GM18526 (cell line): ENCODE results near the gene DOCK8.

Experiments used
- POLR2A ChIP-seq: IDR thresholded peaks from 3 replicates; pipeline ENCODE4 v1.6.1; 2011; ENCODE audit not compliant: insufficient read length; ENCODE audit errors: extremely low read depth

DOCK8 gene

DNA sequence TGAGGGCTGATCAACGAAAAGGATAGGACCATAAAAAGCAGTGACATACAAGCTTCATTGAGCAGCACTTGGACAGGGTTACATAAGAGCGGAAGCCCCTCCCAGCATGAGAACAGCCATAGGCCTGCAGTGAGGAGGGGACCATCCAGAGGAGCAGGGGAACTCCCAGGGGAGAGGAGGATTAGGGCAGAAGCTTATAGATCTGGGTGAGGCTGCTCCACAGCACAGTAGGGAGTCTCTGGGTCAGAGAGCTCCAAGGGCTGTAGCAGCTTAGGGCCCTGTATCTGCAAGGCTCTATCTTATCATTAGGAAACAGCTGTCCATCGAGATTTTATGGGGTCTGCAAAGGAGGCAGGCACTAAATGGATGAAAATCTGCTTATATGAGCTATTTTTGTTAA, 186.6 kb downstream of the DOCK8 start:
- no peak for TF ChIP-seq POLR2A

- TF ChIP-seq POLR2A = no peak
These were observed 189.6 kb downstream of the DOCK8 start for GRCh38 chr9:404234-404633.

DNA sequence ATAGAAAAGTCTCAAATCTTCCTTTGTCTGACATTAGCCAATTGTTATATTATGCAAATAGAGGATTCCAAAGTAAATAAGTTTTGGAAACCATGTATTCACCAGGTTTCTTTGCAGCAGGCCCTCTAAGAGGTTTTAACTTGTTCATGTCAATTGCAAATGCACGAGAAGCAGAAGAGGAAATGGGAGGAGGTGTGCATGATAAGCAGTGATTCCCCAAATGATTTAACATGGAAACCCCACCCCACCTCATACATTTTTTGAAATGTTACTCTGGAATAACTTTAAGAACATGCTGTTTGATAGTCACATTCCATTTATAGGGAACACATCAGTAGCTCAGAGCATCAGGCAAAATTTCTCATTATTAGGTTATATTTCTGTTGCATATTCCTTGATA, 190.7 kb downstream of the DOCK8 start:
- TF ChIP-seq POLR2A = no peak

DNA sequence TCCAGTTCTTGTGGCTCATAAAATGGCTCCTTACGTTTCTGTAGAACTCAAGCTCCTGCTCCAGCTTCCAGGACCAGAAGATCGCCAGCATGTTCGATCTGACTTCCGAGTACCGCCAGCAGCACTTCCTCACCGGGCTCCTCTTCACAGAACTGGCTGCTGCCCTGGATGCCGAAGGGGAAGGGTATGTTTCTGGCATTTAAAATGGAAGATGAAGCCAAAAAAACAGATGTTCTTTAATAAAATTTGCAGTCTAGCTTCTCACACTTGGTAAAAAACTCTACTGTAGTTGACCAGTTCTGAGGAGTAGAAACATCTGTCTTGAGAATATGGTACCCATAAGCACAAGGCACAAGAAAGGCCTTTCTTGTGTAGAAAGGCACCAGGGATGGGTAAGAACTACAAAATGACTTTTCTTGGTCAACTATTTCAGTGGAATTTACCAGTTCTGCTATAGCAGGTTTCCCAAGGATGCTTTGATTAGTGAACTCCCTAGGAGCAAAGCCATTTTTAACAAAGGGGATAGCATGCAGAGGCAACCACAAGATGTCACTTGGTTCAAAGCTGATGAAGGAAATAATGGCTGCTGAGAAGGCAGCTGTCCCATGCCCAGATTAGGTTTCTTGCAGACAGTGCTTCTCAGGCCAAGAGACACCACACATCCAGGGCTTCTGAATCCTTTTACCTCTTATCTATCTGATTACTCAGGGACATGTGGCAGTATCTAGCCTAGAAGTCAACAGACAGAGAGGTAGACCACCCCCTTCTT, 192.4 kb downstream of the DOCK8 start:
- TF ChIP-seq POLR2A = no peak

- no peak for TF ChIP-seq POLR2A
These were observed 199.9 kb downstream of the DOCK8 start for GRCh38 chr9:414595-414994.

- no peak for TF ChIP-seq POLR2A
These were observed 205.0 kb downstream of the DOCK8 start for GRCh38 chr9:419571-420171.

- no peak for TF ChIP-seq POLR2A
These were observed 207.2 kb downstream of the DOCK8 start for GRCh38 chr9:421896-422295.

DNA sequence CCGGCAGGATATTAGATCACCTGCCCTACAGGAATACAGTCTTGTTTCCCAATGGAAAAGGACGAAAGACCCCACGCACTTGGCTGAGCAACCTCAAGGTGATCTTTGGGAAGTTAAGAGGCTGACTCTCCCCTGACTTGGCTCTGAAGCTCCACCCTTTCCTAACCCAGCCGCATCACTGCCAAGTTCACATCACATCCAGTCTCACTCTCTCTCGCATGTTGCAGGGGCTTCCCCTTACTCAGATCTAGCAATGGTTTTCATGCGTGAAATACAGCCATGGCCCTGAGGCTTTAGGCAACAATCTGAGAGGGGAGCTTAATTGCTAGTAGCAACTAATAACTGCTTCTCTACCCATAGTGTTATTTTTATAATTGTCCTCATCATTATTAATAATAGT, 211.6 kb downstream of the DOCK8 start:
- TF ChIP-seq POLR2A = no peak

GRCh38 chr9:426976-427375, 212.3 kb downstream of the DOCK8 start:
- no peak for TF ChIP-seq POLR2A

DNA sequence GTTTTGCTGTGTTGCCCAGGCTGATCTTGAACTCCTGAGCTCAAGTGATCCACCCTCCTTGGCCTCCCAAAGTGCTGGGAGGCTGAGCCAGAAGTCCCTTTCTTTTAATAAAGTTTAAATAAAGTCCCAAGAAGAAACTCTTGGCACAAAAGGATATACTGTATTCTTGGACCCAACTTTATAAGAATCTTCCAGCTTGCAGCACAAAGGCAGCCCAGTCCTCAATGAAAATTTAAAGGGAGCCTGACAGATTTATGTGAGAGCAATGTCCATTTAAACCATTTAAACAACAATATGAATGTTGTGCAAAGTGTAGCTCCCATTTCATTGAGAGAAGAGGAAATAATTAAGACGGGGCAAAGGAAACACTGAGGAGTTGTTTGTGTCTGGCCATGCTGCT, 217.0 kb downstream of the DOCK8 start:
- TF ChIP-seq POLR2A = no peak

DNA sequence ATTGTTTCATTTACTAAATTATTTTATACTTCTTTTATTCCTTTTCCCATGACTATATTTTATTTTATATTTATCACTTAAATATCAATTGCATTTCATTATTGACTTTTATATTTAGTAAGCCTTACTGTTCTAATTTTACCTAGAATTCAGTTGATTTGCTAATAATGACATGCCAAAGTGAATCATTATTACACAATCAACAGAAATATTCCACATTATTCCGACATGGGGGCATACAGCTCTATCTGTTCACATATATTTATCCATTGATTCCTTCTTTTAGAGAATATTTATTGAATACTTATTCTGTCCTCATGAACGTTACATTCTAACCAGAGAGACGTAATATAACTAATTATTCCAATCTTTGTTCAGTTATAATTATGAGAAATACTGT, 221.8 kb downstream of the DOCK8 start:
- TF ChIP-seq POLR2A = no peak

GRCh38 chr9:437066-437465, 222.4 kb downstream of the DOCK8 start:
- TF ChIP-seq POLR2A = no peak

DNA sequence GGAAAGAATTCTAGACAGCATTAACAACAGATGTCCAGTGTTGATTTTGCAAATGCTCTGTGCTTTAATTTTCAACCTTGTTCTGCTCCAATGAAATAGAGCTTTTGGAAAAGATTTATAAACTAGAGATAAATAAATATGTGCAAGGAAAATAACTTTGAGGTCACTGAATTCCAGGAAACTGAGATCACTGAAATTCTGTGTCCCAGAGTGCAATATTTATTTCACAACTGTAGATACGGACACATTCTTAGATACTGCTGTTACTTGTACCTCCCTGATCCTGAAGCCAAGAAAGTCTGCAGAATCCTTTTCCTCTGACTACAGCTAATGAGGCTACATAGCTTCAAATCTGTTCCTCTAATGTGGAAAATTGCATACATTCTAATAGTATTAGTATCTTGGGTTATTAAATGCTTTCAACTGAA, 222.9 kb downstream of the DOCK8 start:
- TF ChIP-seq POLR2A = no peak

- no peak for TF ChIP-seq POLR2A
These were observed 223.4 kb downstream of the DOCK8 start for GRCh38 chr9:438066-438465.

GRCh38 chr9:438961-439768, 224.5 kb downstream of the DOCK8 start:
- TF ChIP-seq POLR2A = no peak

GRCh38 chr9:441126-441525, 226.5 kb downstream of the DOCK8 start:
- no peak for TF ChIP-seq POLR2A
